ENCODE results near the gene RAP1GAP2. TPM values are rescaled to one million over a fixed set of nuclear protein-coding genes. Genes with fewer than 3 reads are reported as not detected.

RAP1GAP2 gene
- total RNA-seq, 1 donor = 2.9 TPM

GRCh38 chr17:2798188-2798587 is 1.9 kb downstream of the RAP1GAP2 start:
- peak; percentile 3 for DNase-seq (ENCODE audit: insufficient read length, low spot score, missing footprints)
- no peak overlapping the region for H3K27ac ChIP-seq (ENCODE audit: low read depth, low read length)
- H3K79me2 ChIP-seq (ENCODE audit: insufficient read depth, low read length) = no peaks in the 10 kb centered on the region
- H3K36me3 ChIP-seq (ENCODE audit: insufficient read depth, low read length) = no peaks in the 10 kb centered on the region
- no peak for TF ChIP-seq CTCF (IDR thresholded peaks at IDR 0.05; ENCODE audit: extremely low read depth, low read depth, low read length)
- no peaks in the 10 kb centered on the region for H3K9me3 ChIP-seq (ENCODE audit: low read depth, low read length)
- no peaks in the 10 kb centered on the region for H4K20me1 ChIP-seq (ENCODE audit: insufficient read depth, low read length)
- H3K4me1 ChIP-seq (ENCODE audit: insufficient read depth, low read length) = no peaks in the 10 kb centered on the region
- no peak overlapping the region for H2AFZ ChIP-seq (ENCODE audit: low read length)
- H3K4me2 ChIP-seq (ENCODE audit: insufficient read depth, low read length) = no peak overlapping the region
- H3K27me3 ChIP-seq (ENCODE audit: insufficient read depth, low read length) = peaks cover 36% of the 10 kb centered on the region
- H3K4me3 ChIP-seq (ENCODE audit: insufficient read depth, low read length) = no peak overlapping the region

- Histone ChIP-seq H3K27me3 (ENCODE audit: insufficient read depth, low read length) (peaks cover 37% of the 10 kb centered on the region), H2AFZ (ENCODE audit: low read length) (no peak overlapping the region), H4K20me1 (ENCODE audit: insufficient read depth, low read length) (no peaks in the 10 kb centered on the region), H3K36me3 (ENCODE audit: insufficient read depth, low read length) (no peaks in the 10 kb centered on the region), H3K4me2 (ENCODE audit: insufficient read depth, low read length) (no peak overlapping the region), H3K27ac (ENCODE audit: low read depth, low read length) (no peak overlapping the region), H3K9me3 (ENCODE audit: low read depth, low read length) (no peaks in the 10 kb centered on the region), H3K4me1 (ENCODE audit: insufficient read depth, low read length) (no peaks in the 10 kb centered on the region), H3K79me2 (ENCODE audit: insufficient read depth, low read length) (no peaks in the 10 kb centered on the region), H3K4me3 (ENCODE audit: insufficient read depth, low read length) (no peak overlapping the region)
- TF ChIP-seq CTCF (IDR thresholded peaks at IDR 0.05; ENCODE audit: extremely low read depth, low read depth, low read length) = no peak
- DNase-seq (ENCODE audit: insufficient read length, low spot score, missing footprints) = peak; percentile 42
Measured at GRCh38 chr17:2798678-2799077, 2.4 kb downstream of the RAP1GAP2 start.

- H3K4me2 ChIP-seq (ENCODE audit: insufficient read depth, low read length) = no peak overlapping the region
- H3K79me2 ChIP-seq (ENCODE audit: insufficient read depth, low read length) = no peaks in the 10 kb centered on the region
- H4K20me1 ChIP-seq (ENCODE audit: insufficient read depth, low read length) = no peaks in the 10 kb centered on the region
- DNase-seq (ENCODE audit: insufficient read length, low spot score, missing footprints) = peak; percentile 66
- H3K4me1 ChIP-seq (ENCODE audit: insufficient read depth, low read length) = no peaks in the 10 kb centered on the region
- TF ChIP-seq CTCF (IDR thresholded peaks at IDR 0.05; ENCODE audit: extremely low read depth, low read depth, low read length) = no peak
- H3K9me3 ChIP-seq (ENCODE audit: low read depth, low read length) = no peaks in the 10 kb centered on the region
- H3K27ac ChIP-seq (ENCODE audit: low read depth, low read length) = no peak overlapping the region
- no peak overlapping the region for H3K4me3 ChIP-seq (ENCODE audit: insufficient read depth, low read length)
- no peak overlapping the region for H2AFZ ChIP-seq (ENCODE audit: low read length)
- peaks cover 37% of the 10 kb centered on the region for H3K27me3 ChIP-seq (ENCODE audit: insufficient read depth, low read length)
- H3K36me3 ChIP-seq (ENCODE audit: insufficient read depth, low read length) = no peaks in the 10 kb centered on the region
Measured at GRCh38 chr17:2799653-2800052, 3.4 kb downstream of the RAP1GAP2 start.

- DNase-seq (ENCODE audit: insufficient read length, low spot score, missing footprints) = peak; percentile 89
- no peak for TF ChIP-seq CTCF (IDR thresholded peaks at IDR 0.05; ENCODE audit: extremely low read depth, low read depth, low read length)
- Histone ChIP-seq H3K4me1 (ENCODE audit: insufficient read depth, low read length) (no peaks in the 10 kb centered on the region), H3K4me3 (ENCODE audit: insufficient read depth, low read length) (no peak overlapping the region), H3K36me3 (ENCODE audit: insufficient read depth, low read length) (no peaks in the 10 kb centered on the region), H3K79me2 (ENCODE audit: insufficient read depth, low read length) (no peaks in the 10 kb centered on the region), H2AFZ (ENCODE audit: low read length) (peak overlapping the region; percentile 10), H4K20me1 (ENCODE audit: insufficient read depth, low read length) (no peaks in the 10 kb centered on the region), H3K27ac (ENCODE audit: low read depth, low read length) (no peak overlapping the region), H3K27me3 (ENCODE audit: insufficient read depth, low read length) (peaks cover 37% of the 10 kb centered on the region), H3K9me3 (ENCODE audit: low read depth, low read length) (no peaks in the 10 kb centered on the region), H3K4me2 (ENCODE audit: insufficient read depth, low read length) (no peak overlapping the region)
Measured at GRCh38 chr17:2800367-2800766, 4.1 kb downstream of the RAP1GAP2 start.
